Activated CD8-positive, alpha-beta T cell treated with anti-CD3 and anti-CD28 coated beads for 36 hours (primary cell): ENCODE data around the gene EAF2. TPM values are rescaled to one million over a fixed set of nuclear protein-coding genes. Genes with fewer than 3 reads are reported as not detected.

Source experiments
- ATAC-seq: fragments of 200-7000 bp; cut with Tn5 transposase; one replicate; pipeline ENCODE4 v1.10.0; 2021; ENCODE audit warnings: mild to moderate bottlenecking, moderate library complexity
- CTCF ChIA-PET: fragments of 350-600 bp; sonication (Branson Sonifier 250); formaldehyde crosslinking; loops from one replicate; lab custom pipeline; 2021; ENCODE audit warnings: antibody characterized with exemption; lab: Charles Lee
- POLR2A ChIA-PET: fragments of 350-600 bp; sonication (Branson Sonifier 250); formaldehyde crosslinking; loops from one replicate; lab custom pipeline; 2021; ENCODE audit warnings: antibody characterized with exemption; lab: Charles Lee
- DNase-seq: peaks from one replicate; pipeline ENCODE4 v3.0.0-alpha.2; 2020
- H3K27ac Mint-ChIP-seq: one replicate; pipeline ENCODE4 v1.8.0; 2021; ENCODE audit warnings: mild to moderate bottlenecking, mixed read lengths
- H3K27me3 Mint-ChIP-seq: one replicate; pipeline ENCODE4 v1.8.0; 2021; ENCODE audit warnings: mixed read lengths
- H3K36me3 Mint-ChIP-seq: one replicate; pipeline ENCODE4 v1.8.0; 2021; ENCODE audit warnings: low read depth, mixed read lengths
- H3K4me1 Mint-ChIP-seq: one replicate; pipeline ENCODE4 v1.8.0; 2021; ENCODE audit warnings: low read depth, mixed read lengths
- H3K4me3 Mint-ChIP-seq: one replicate; pipeline ENCODE4 v1.8.0; 2021; ENCODE audit warnings: mild to moderate bottlenecking, moderate library complexity, mixed read lengths
- H3K9me3 Mint-ChIP-seq: one replicate; pipeline ENCODE4 v1.8.0; 2021; ENCODE audit warnings: mixed read lengths
- CTCF ChIP-seq: fragments of 200-600 bp; IDR thresholded peaks from one replicate; pipeline ENCODE4 v1.8.0; 2022; ENCODE audit warnings: antibody characterized with exemption, mild to moderate bottlenecking
- intact Hi-C: fragments of 100-400 bp; cut with micrococcal nuclease; formaldehyde crosslinking; loops from one replicate; pipeline ENCODE4 v1.10.0; 2022
- total RNA-seq, 2 experiments: library from RNA; stranded (reverse); gene quantifications; one replicate each; pipeline ENCODE4 v1.2.3, GENCODE V29; 2021

The EAF2 gene
- total RNA-seq, 2 experiments from 2014 or later: 13.4 to 14.4 TPM

- no peak for ATAC-seq
- Mint-ChIP-seq H3K4me3 (no peak overlapping the region), H3K9me3 (no peaks in the 10 kb centered on the region), H3K27me3 (no peaks in the 10 kb centered on the region), H3K4me1 (no peaks in the 10 kb centered on the region), H3K27ac (no peak overlapping the region), H3K36me3 (peaks cover 7% of the 10 kb centered on the region)
- CTCF ChIA-PET: no interaction called here
- no peak for TF ChIP-seq CTCF
- POLR2A ChIA-PET: no interaction called here
- DNase-seq: no peak
- intact Hi-C loops: no loop called here
Measured at GRCh38 chr3:121924734-121925133, 89.7 kb downstream of the EAF2 start.

GRCh38 chr3:121926380-121926779 is 91.4 kb downstream of the EAF2 start:
- intact Hi-C loops: no loop called here
- ATAC-seq (no peak), DNase-seq (no peak)
- no peak for TF ChIP-seq CTCF
- Mint-ChIP-seq H3K9me3 (no peaks in the 10 kb centered on the region), H3K4me3 (no peak overlapping the region), H3K36me3 (peaks cover 7% of the 10 kb centered on the region), H3K4me1 (no peaks in the 10 kb centered on the region), H3K27ac (no peak overlapping the region), H3K27me3 (no peaks in the 10 kb centered on the region)
- POLR2A ChIA-PET: no interaction called here
- CTCF ChIA-PET: no interaction called here

Other genes with a start within 250 kb of the EAF2 start
- not detected for gene FBXO40, start 241.8 kb upstream of the EAF2 start, total RNA-seq
- gene HCLS1, start 174.3 kb upstream of the EAF2 start, total RNA-seq: 100 to 1,000 TPM; 196 to 199 TPM
- gene GOLGB1, start 85.5 kb upstream of the EAF2 start, total RNA-seq: 10 to 100 TPM; 15.0 to 16.4 TPM
- 10 to 100 TPM; 45.4 to 51.6 TPM for gene IQCB1, start 149 bp upstream of the EAF2 start, total RNA-seq
- 1 to 10 TPM; 1.7 TPM for gene SLC15A2, start 59.2 kb downstream of the EAF2 start, total RNA-seq
- gene ILDR1, start 187.0 kb downstream of the EAF2 start, total RNA-seq: not detected
- gene CD86, start 220.2 kb downstream of the EAF2 start, total RNA-seq: under 1 TPM; 0.43 to 0.52 TPM